ENCODE results near the gene NRTN.
"Not testable (repeated sequence)": the region's sequence is repeated elsewhere in the genome, so short reads cannot be mapped to it uniquely, and the experiment has no call there.

The NRTN gene

GRCh38 chr19:5867201-5868136 is 62.6 kb downstream of the NRTN start:
- DNase-seq (ENCODE audit: low read depth in 2 of 2) = no peak

- no peak for DNase-seq (ENCODE audit: low read depth in 2 of 2)
Measured at GRCh38 chr19:5870986-5871394, 66.1 kb downstream of the NRTN start.

GRCh38 chr19:5873617-5874199 is 68.8 kb downstream of the NRTN start:
- DNase-seq (ENCODE audit: low read depth in 2 of 2) = no peak

- DNase-seq (ENCODE audit: low read depth in 2 of 2) = not testable (repeated sequence)
Measured at GRCh38 chr19:5874496-5874895, 69.6 kb downstream of the NRTN start.

- DNase-seq (ENCODE audit: low read depth in 2 of 2) = no peak
Measured at GRCh38 chr19:5877427-5877826, 72.6 kb downstream of the NRTN start.

GRCh38 chr19:5877882-5878281 is 73.0 kb downstream of the NRTN start:
- no peak for DNase-seq (ENCODE audit: low read depth in 2 of 2)
